KMS-11 (cell line): Measurements from ENCODE around the gene AGAP1.

Experiments used
- H2AFZ ChIP-seq: fragments of 200-600 bp; sonication (generic); 2 replicates; pipeline ENCODE4 v1.6.1; 2016; ENCODE audit warnings: antibody characterized with exemption, mixed run types, low read depth
- H3K27ac ChIP-seq: fragments of 200-600 bp; sonication (generic); 2 replicates; pipeline ENCODE4 v1.6.1; 2016; ENCODE audit warnings: mild to moderate bottlenecking, mixed run types
- H3K27me3 ChIP-seq: fragments of 200-600 bp; sonication (generic); 2 replicates; pipeline ENCODE4 v1.6.1; 2017; ENCODE audit warnings: mild to moderate bottlenecking, low read depth, mixed run types, moderate library complexity; ENCODE audit not compliant: insufficient read depth
- H3K36me3 ChIP-seq: fragments of 200-600 bp; sonication (generic); 2 replicates; pipeline ENCODE4 v1.6.1; 2017; ENCODE audit warnings: mild to moderate bottlenecking, mixed run types; ENCODE audit not compliant: insufficient read depth
- H3K4me1 ChIP-seq: fragments of 200-600 bp; sonication (generic); 2 replicates; pipeline ENCODE4 v1.6.1; 2016; ENCODE audit warnings: mild to moderate bottlenecking, low read depth, mixed run types; ENCODE audit not compliant: poor library complexity, severe bottlenecking
- H3K4me2 ChIP-seq: fragments of 200-600 bp; sonication (generic); 2 replicates; pipeline ENCODE4 v1.7.0; 2016; ENCODE audit warnings: mild to moderate bottlenecking, mixed run types
- H3K4me3 ChIP-seq: fragments of 200-600 bp; sonication (generic); IDR thresholded peaks from 2 replicates; pipeline ENCODE4 v1.6.1; 2017; ENCODE audit warnings: low read depth, low read length, mixed read lengths; ENCODE audit not compliant: insufficient read depth
- H3K79me2 ChIP-seq: fragments of 200-600 bp; sonication (generic); 2 replicates; pipeline ENCODE4 v1.6.1; 2016; ENCODE audit warnings: low read depth, mixed run types; ENCODE audit not compliant: insufficient read depth
- H3K9ac ChIP-seq: fragments of 200-600 bp; sonication (generic); 2 replicates; pipeline ENCODE4 v1.6.1; 2016; ENCODE audit warnings: mild to moderate bottlenecking, mixed run types
- H4K20me1 ChIP-seq: fragments of 200-600 bp; sonication (generic); 2 replicates; pipeline ENCODE4 v1.6.1; 2016; ENCODE audit warnings: mild to moderate bottlenecking, mixed run types; ENCODE audit not compliant: insufficient read depth
- CTCF ChIP-seq: fragments of 200-600 bp; sonication (generic); conservative IDR thresholded peaks from 2 replicates; pipeline ENCODE4 v1.6.1; 2017; ENCODE audit warnings: low read depth, mild to moderate bottlenecking, antibody characterized with exemption, low read length, moderate library complexity, mixed read lengths

The AGAP1 gene

GRCh38 chr2:236008006-236008405 lies 514.2 kb downstream of the AGAP1 start:
- Histone ChIP-seq H3K27ac (no peak overlapping the region), H3K9ac (no peak overlapping the region), H3K27me3 (no peaks in the 10 kb centered on the region), H3K36me3 (no peaks in the 10 kb centered on the region), H3K4me1 (no peaks in the 10 kb centered on the region), H3K4me2 (no peak overlapping the region), H4K20me1 (no peaks in the 10 kb centered on the region), H3K4me3 (no peak overlapping the region), H2AFZ (no peak overlapping the region), H3K79me2 (no peaks in the 10 kb centered on the region)
- no peak for TF ChIP-seq CTCF

- Histone ChIP-seq H3K27me3 (no peaks in the 10 kb centered on the region), H3K27ac (no peak overlapping the region), H3K4me3 (no peak overlapping the region), H3K36me3 (no peaks in the 10 kb centered on the region), H3K4me1 (no peaks in the 10 kb centered on the region), H3K4me2 (no peak overlapping the region), H2AFZ (no peak overlapping the region), H3K79me2 (no peaks in the 10 kb centered on the region), H3K9ac (no peak overlapping the region), H4K20me1 (no peaks in the 10 kb centered on the region)
- no peak for TF ChIP-seq CTCF
Observed at GRCh38 chr2:236008857-236009256, 515.0 kb downstream of the AGAP1 start.

- no peak overlapping the region for H3K27ac ChIP-seq
- H3K9ac ChIP-seq, result no peak overlapping the region
- no peaks in the 10 kb centered on the region for H3K27me3 ChIP-seq
- no peaks in the 10 kb centered on the region for H3K4me1 ChIP-seq
- no peak overlapping the region for H3K4me2 ChIP-seq
- no peak overlapping the region for H2AFZ ChIP-seq
- H3K36me3 ChIP-seq, result no peaks in the 10 kb centered on the region
- no peak overlapping the region for H3K4me3 ChIP-seq
- TF ChIP-seq CTCF, result no peak
- no peaks in the 10 kb centered on the region for H4K20me1 ChIP-seq
- H3K79me2 ChIP-seq, result no peaks in the 10 kb centered on the region
Observed at GRCh38 chr2:236010920-236011685, 517.3 kb downstream of the AGAP1 start.

- no peak for TF ChIP-seq CTCF
- H3K4me2 ChIP-seq, result no peak overlapping the region
- no peaks in the 10 kb centered on the region for H3K27me3 ChIP-seq
- no peaks in the 10 kb centered on the region for H3K79me2 ChIP-seq
- no peaks in the 10 kb centered on the region for H3K36me3 ChIP-seq
- no peaks in the 10 kb centered on the region for H4K20me1 ChIP-seq
- H3K4me3 ChIP-seq, result no peak overlapping the region
- H3K9ac ChIP-seq, result no peak overlapping the region
- no peak overlapping the region for H2AFZ ChIP-seq
- no peaks in the 10 kb centered on the region for H3K4me1 ChIP-seq
- no peak overlapping the region for H3K27ac ChIP-seq
Observed at GRCh38 chr2:236012155-236012554, 518.3 kb downstream of the AGAP1 start.
